SHP77 treated with DMSO at 0.1 percent for 48 hours (cell line): Measurements from ENCODE around the gene WNT9A.

ENCODE experiments used
- DNase-seq: peaks from one replicate; lab custom pipeline; 2025; lab: John Stamatoyannopoulos, UW

WNT9A gene

DNA sequence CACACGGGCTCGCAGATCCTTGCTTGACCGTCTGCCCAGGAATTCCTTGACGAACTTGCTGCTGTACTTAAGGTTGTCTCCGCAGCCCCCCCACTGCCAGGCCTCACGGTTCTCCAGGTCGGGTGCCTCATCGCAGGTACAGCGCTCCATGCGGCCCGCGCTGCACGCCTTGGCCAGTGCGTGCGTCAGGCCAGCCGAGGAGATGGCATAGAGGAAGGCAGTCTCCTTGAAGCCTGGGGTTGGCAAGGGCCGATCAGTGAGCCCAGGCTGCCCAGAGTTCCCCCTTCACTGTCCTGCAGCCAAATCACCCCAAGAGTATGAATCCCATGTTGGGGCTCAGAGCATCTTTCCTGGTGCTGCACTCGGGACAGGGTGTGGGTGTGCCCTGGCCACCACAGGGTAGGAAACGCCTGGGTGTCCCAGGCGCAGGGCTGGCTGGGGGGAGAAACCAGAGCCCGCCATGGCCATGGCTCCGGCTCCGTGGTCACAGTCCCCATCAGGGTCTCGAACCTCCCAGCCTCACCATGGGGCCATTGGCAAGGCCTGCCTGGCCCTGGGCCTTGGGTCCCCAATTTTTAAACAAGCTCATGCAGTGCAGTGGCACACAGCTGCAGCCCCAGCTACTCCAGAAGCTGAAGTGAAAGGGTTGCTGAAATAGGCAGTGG, 23.4 kb downstream of the WNT9A start:
- no peak for DNase-seq

DNA sequence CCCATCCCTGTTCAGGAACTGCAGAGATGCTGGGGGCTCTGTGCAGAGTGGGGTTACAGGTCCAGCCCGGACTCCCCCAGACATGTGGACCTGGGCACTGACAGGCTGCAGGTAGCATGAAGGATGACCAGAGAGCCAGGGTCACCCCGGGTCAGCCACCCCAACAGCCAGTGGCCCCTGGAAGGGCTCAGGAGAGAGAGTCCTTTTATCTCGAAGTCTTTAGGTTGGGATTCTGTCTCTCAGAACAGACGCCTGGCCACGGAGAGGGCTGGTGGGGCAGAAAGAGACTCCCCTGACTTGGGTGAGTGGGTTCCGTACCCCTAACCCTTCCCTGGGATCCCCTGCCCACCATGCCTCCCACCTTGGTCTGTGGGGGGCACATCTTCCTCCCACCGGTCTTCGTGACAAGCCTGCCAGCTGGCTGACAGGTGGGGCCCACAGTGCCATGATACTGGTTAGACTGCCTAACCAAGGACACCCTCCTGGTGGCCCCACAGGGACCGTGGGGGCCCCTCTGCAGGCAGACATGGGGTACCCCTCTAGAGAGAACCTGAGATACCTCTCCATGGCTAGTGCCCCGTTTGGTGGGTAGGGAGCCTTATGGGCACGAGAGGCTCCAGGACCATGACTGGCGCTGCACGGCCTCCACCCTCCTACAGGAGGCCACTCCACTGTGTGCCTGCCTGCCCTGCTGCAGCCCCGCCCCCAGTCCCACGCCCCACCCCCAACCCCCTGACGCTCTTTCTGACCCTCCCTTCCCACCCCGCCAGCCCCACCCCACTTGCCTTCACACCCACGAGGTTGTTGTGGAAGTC, 24.2 kb downstream of the WNT9A start:
- DNase-seq, result no peak

DNA sequence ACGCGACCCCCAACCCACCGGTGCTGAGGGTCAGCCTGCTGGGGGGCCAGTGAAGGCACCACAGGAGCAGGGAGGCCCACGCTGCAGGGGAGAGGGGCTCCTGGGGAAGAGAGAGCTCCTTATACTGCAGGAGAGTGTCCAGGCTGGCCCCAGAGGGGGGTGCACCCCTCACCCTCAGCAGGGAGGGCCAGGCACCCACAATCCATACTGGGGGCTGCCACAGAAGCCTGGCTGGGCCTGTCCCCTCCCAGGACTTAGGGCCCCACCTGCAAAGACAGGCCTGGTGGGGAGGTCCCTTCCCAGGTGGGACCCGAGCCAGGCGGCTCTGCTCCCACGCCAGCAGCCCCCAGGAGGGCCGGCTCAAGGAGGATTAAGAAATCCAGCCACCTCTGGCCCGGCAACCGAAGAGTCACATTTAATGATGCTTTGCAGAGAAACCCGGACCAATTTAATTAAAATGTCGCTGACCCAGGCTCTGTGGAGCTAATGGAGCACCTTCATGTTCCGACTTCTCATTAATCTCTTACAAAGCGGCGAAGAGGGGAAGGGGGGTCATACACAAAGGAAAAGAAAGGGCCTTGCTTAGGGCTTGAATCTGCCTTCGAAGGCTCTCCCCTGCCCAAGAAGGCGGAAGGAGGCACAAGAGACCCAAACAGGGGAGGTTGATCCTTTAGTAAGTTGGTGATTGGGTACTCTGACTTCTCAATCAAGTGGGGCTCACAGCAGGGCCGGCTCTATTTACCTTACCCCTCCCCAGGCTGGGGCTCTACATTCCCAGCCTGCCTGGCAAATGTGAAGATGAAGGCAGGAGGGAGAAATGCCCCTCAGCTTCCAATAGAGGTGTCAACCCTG, 25.0 kb downstream of the WNT9A start:
- no peak for DNase-seq

DNA sequence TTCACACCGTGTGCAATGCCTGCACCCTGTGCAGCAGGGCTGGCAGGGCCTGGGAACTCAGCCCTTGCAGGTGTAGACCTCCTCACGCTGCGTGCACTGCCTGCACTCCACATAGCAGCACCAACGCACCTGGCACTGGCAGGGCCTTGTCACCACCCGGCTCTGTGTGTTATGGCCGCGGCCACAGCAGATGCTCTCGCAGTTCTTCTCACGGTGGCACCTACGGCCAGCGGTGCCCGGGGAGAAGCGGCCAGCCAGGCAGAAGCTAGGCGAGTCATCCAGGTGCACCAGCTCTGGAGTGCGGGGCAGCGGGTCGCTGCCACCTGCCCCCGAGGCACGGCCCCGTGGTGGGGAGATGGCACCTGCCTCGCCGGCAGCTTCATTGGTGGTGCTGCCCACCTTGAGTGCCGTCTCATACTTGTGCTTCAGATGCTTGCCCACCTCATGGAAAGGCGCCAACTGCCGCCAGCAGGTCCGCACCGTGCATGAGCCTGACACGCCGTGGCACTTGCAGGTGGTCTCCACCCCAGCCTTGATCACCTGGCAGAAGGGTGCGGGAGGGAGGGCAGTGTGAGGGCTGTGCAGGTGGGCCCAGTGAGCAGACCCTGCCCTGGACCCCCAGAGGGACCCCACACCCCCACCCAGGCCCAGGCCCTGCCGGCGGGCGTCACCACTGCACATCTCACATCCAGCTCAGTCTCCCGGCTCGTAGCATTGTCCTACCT, 26.1 kb downstream of the WNT9A start:
- DNase-seq, result no peak

- DNase-seq, result no peak
Measured at GRCh38 chr1:227920896-227921295, 26.8 kb downstream of the WNT9A start.

GRCh38 chr1:227920426-227920825, 27.3 kb downstream of the WNT9A start:
- no peak for DNase-seq

DNA sequence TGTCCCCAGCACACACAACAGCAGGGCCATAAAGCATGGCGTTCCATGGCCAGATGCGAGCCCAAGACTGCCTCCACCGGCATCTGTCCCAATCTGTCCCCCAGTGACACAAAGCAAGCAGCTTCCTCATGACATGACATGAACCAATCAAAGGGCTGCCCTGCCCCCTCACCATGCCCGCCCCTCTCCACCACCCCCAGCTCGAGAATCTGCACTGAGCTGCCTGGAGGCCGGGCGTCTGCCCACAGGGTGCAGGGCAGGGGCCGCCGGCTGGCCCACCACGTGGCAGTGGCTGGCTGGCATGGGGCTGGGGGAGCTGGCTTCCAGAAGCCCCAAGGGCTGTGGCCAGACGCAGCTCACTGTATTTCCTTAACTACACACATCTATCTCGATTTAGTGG, 27.8 kb downstream of the WNT9A start:
- no peak for DNase-seq

GRCh38 chr1:227918736-227919135, 29.0 kb downstream of the WNT9A start:
- DNase-seq, result no peak

GRCh38 chr1:227918083-227918700, 29.5 kb downstream of the WNT9A start:
- no peak for DNase-seq

DNA sequence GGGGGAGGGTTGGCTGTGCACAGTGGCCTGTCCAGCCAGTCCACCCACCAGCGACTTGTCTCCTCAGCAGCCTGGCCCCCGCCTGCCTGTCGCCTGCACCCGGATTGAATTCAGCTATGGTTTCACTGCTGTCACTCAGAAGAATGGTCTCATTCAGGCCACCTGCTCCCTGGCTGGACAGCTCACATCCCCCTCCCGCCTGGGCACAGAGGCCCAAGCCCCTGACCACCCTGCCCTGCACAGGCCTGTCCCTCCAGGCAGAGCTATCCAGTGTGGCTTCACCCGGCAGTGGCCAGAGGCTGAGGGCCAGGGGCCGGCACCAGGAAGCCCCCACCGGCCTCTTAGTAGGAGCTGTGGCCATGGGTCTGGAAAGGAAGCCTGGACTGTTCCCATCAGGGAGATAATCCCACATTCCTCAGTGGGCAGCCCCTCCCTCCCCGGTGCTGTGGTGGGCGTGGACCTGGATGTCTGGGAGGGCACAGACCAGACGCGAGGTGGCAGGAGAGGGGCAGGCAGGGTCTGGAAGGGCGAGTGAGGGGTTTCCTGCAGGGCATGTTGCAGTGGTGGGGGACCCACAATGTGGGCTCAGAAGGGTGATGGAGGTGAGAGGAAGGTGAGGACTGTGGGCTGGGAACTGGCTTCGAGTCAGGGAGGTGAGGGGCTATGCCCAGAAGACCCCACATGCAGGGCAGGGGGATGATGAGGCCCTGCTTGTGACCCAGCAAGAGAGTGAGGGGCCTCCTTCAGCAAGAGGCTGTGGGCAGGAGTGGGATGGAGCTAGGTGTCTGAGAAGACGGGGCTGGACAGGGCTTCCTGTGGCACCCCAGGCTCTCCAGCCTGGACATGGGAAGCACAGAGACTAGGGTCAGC, 30.4 kb downstream of the WNT9A start:
- DNase-seq, result peak; percentile 2

DNA sequence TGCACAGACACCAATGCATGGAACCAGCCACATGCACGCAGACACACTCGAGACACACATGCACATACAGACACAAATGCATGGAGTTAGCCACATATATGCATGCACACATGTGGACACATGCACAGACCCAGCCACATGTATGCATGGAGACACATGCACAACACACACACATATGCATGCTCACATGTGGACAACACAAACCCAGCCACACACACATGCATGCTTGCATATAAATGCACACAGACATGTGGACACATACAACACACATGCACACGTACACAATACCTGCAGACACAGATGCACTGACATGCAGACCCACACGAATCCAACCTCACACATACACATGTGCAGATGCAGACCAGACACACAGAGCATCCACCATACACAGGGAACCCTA, 31.1 kb downstream of the WNT9A start:
- no peak for DNase-seq

DNA sequence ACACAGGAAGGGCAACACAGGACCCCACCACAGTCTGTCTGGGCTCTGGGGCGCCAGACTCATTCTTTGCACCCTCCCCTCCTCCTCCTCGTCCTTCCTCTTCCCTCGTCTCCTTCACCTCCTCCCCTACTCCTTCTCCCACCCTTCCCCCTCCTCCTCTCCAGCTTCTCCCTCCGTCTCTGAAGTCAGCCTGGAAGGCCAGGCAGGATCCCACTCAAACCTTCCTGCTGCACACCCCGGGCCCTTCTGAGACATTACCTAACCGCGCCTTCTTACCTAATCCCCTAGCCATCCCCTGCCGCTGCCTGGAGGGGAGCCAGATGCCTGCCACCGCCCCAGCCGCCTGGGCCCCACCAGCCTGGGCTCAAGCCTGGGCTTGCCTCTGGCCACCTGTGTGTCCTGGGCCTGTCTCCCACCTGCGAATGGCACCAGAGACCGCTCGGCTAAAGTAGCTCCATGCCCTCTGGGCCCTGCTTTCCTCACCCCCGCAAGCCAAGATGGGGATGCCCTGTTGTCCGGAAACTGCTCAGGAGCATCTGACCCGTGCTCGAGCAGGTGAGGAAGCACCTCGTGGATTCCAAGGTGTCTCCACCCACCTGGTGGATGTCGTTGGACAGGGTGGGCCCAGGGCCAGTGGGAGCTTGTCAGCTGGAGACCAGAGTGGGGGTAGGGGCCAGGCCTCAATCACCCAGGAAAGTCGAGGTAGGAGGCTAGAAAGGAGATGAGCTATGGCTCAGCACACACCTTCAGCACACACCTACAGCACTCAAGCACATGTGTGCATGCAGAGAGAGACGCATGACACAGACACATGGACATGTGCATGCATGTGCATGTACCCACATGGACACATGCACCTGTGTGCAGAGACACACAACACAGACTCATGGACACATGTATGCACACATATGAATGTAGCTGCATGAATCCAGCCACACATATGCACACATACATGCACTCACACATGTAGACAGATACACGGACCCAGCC, 31.9 kb downstream of the WNT9A start:
- no peak for DNase-seq

- DNase-seq, result no peak
Measured at GRCh38 chr1:227914801-227915563, 32.8 kb downstream of the WNT9A start.

- no peak for DNase-seq
Measured at GRCh38 chr1:227913764-227914721, 33.7 kb downstream of the WNT9A start.

DNA sequence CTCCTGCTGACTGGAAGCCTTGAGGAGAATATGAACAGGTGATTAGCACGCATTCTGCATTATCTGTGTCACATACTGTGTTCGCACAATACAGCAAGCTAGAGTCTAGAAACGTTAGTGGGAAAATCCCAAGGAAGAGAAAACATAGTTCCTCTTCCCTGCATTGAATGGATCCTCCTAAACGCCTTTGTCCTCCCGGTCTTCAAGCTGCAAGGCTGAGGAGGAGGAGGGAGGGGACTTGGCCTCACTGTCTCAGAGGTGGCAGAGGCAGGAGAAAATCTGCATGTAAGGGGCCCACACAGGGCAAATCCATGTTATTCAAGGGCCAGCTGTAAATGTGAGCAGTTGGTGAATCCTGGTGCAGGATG, 34.4 kb downstream of the WNT9A start:
- DNase-seq, result no peak

- DNase-seq, result no peak
Measured at GRCh38 chr1:227912866-227913265, 34.9 kb downstream of the WNT9A start.

DNA sequence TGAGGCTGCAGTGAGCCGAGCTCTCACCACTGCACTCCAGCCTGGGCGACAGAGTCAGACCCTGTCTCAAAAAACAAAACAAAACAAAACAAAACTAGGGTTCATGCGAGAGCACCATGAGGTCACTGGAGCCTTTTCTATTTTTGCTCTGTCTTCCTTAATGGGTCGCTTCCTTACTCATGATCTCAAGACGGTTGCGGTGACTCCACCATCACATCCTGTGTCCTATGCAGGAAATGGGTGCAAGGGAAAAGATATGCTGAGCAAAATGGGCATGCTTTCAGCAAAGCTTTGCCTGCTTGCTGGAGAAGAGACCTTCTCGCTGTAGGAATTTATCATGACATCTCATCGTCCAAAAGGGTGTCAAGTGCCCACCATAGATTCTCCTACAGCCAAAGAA, 36.4 kb downstream of the WNT9A start:
- DNase-seq, result no peak
